ENCODE data around the gene ACP1.

Gene ACP1

DNA sequence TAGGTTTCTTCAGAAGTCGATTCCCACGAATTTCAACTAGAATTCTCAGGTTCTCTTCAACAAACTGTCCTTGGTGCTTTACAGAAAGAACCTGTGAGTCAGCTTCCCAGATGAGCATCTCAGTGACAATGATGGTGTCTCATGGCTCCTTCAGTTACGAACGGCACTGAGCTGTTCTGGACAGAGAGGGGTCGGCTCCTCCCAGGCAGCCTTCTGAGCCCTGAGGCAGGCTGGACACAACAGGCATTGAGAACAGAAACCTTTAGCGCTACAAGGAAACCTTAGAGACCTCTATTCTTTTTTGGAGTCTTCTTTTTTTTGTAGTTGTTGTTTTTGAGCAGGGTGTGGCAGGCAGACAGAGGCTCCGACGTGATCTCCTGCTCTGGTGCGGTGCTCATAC, 58.3 kb downstream of the ACP1 start:
- Mint-ChIP-seq H3K9me3 (peaks cover 2% of the 10 kb centered on the region), H3K27ac (no peak overlapping the region), H3K4me3 (no peak overlapping the region), H3K4me1 (ENCODE audit: low read depth) (peaks cover 16% of the 10 kb centered on the region), H3K36me3 (ENCODE audit: low read depth) (peaks cover 3% of the 10 kb centered on the region), H3K27me3 (ENCODE audit: low read depth) (peaks cover 12% of the 10 kb centered on the region)

All from T-helper 1 cell treated with Interleukin-12 subunit alpha and Interleukin-12 subunit beta and Interleukin-4 antibody, amounts not matched to agents 30 μg/mL and 1 μg/mL, for 36 hours (primary cell).